OCI-LY1 (cell line): ENCODE results near the gene ERG28.

Source experiments
- H2AFZ ChIP-seq: fragments of 200-600 bp; sonication (generic), shearing (Covaris generic); 2 replicates; pipeline ENCODE4 v1.6.0; 2014; ENCODE audit warnings: antibody characterized with exemption, mild to moderate bottlenecking, low read length
- H3F3A ChIP-seq: fragments of 200-600 bp; sonication (generic), shearing (Covaris generic); 2 replicates; pipeline ENCODE4 v1.6.0; 2014; ENCODE audit warnings: mild to moderate bottlenecking, antibody characterized with exemption, low read length, moderate library complexity; ENCODE audit not compliant: insufficient read depth
- H3K27ac ChIP-seq: fragments of 200-600 bp; sonication (generic); 2 replicates; pipeline ENCODE4 v1.5.1; 2014; ENCODE audit warnings: low read length, mixed run types, mild to moderate bottlenecking, low read depth; ENCODE audit not compliant: poor library complexity, severe bottlenecking
- H3K27me3 ChIP-seq: fragments of 200-600 bp; sonication (generic); 2 replicates; pipeline ENCODE4 v1.6.0; 2014; ENCODE audit warnings: antibody characterized with exemption, mild to moderate bottlenecking, low read length, moderate library complexity; ENCODE audit not compliant: insufficient read depth
- H3K36me3 ChIP-seq: fragments of 200-600 bp; sonication (generic); 2 replicates; pipeline ENCODE4 v1.6.1; 2014; ENCODE audit warnings: mild to moderate bottlenecking, antibody characterized with exemption, low read length, moderate library complexity, mixed read lengths; ENCODE audit not compliant: insufficient read depth
- H3K4me1 ChIP-seq: fragments of 200-600 bp; sonication (generic); 2 replicates; pipeline ENCODE4 v1.5.1; 2014; ENCODE audit warnings: mild to moderate bottlenecking, low read length, moderate library complexity; ENCODE audit not compliant: insufficient read depth, severe bottlenecking
- H3K4me2 ChIP-seq: fragments of 200-600 bp; sonication (generic), shearing (Covaris generic); 2 replicates; pipeline ENCODE4 v1.6.1; 2014; ENCODE audit warnings: low read length
- H3K4me3 ChIP-seq: fragments of 200-600 bp; sonication (generic); 2 replicates; pipeline ENCODE4 v1.5.1; 2014; ENCODE audit warnings: low read length, low read depth, mild to moderate bottlenecking, mixed read lengths; ENCODE audit not compliant: poor library complexity, severe bottlenecking
- H3K79me2 ChIP-seq: fragments of 200-600 bp; shearing (Covaris generic); 2 replicates; pipeline ENCODE4 v1.6.1; 2016; ENCODE audit warnings: mixed run types, low read length, mixed read lengths; ENCODE audit not compliant: insufficient read depth
- H3K9ac ChIP-seq: fragments of 200-600 bp; sonication (generic), shearing (Covaris generic); 2 replicates; pipeline ENCODE4 v1.6.1; 2014; ENCODE audit warnings: mild to moderate bottlenecking, low read length, mixed read lengths
- H3K9me2 ChIP-seq: fragments of 200-600 bp; sonication (generic), shearing (Covaris generic); 2 replicates; pipeline ENCODE4 v1.6.1; 2014; ENCODE audit warnings: low read depth, mild to moderate bottlenecking, low read length, mixed read lengths
- H3K9me3 ChIP-seq: fragments of 200-600 bp; shearing (Covaris generic); 2 replicates; pipeline ENCODE4 v1.6.1; 2014; ENCODE audit warnings: low read length, mixed read lengths
- H4K20me1 ChIP-seq: fragments of 200-600 bp; sonication (generic), shearing (Covaris generic); 2 replicates; pipeline ENCODE4 v1.6.0; 2016; ENCODE audit warnings: mild to moderate bottlenecking, low read length; ENCODE audit not compliant: insufficient read depth
- EZH2 ChIP-seq: fragments of 200-600 bp; sonication (generic), shearing (Covaris generic); IDR thresholded peaks from 2 replicates; pipeline ENCODE4 v1.8.0; 2017; ENCODE audit warnings: borderline replicate concordance, mixed run types, mild to moderate bottlenecking, antibody characterized with exemption, low read length, moderate library complexity, mixed read lengths
- TF ChIP-seq, protein P1 (sequence below): fragments of 200-600 bp; sonication (generic), shearing (Covaris generic); IDR thresholded peaks from 2 replicates; pipeline ENCODE4 v1.5.1; 2017; ENCODE audit warnings: mild to moderate bottlenecking, antibody characterized with exemption, low read length, moderate library complexity, mixed read lengths

The ERG28 gene

DNA sequence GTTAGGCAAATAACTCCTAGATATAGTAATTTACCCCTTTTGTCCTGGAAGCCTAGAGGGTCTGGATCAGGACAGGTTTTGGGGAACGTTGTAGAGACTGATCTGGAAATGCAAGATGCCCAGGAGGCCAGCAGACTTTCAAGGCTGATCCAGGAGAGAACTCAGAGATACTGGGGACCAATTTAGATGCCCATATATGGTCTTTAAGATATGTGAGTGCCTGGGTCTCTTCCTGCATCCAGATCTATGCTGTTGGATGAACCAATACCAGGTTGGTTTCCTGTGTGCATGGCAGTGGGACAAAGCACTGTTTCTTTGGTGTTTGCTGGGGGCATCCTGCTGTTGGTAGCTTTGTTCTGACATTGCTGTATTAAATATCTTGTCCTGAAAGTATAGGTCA lies 5.4 kb downstream of the ERG28 start:
- no peaks in the 10 kb centered on the region for H3K9me2 ChIP-seq
- no peak for TF ChIP-seq EZH2
- TF ChIP-seq, protein P1, sequence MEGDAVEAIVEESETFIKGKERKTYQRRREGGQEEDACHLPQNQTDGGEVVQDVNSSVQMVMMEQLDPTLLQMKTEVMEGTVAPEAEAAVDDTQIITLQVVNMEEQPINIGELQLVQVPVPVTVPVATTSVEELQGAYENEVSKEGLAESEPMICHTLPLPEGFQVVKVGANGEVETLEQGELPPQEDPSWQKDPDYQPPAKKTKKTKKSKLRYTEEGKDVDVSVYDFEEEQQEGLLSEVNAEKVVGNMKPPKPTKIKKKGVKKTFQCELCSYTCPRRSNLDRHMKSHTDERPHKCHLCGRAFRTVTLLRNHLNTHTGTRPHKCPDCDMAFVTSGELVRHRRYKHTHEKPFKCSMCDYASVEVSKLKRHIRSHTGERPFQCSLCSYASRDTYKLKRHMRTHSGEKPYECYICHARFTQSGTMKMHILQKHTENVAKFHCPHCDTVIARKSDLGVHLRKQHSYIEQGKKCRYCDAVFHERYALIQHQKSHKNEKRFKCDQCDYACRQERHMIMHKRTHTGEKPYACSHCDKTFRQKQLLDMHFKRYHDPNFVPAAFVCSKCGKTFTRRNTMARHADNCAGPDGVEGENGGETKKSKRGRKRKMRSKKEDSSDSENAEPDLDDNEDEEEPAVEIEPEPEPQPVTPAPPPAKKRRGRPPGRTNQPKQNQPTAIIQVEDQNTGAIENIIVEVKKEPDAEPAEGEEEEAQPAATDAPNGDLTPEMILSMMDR, result no peak
- H3K4me2 ChIP-seq, result no peak overlapping the region
- no peak overlapping the region for H3K9ac ChIP-seq
- H3K27me3 ChIP-seq, result no peaks in the 10 kb centered on the region
- no peaks in the 10 kb centered on the region for H4K20me1 ChIP-seq
- peaks cover 23% of the 10 kb centered on the region for H3K4me1 ChIP-seq
- no peak overlapping the region for H3K4me3 ChIP-seq
- H3K79me2 ChIP-seq, result no peaks in the 10 kb centered on the region; the same call in 1 of the 2 replicates
- peaks cover 73% of the 10 kb centered on the region for H3K36me3 ChIP-seq
- no peak overlapping the region for H2AFZ ChIP-seq
- H3K9me3 ChIP-seq, result no peaks in the 10 kb centered on the region
- 0 out of 2 replicates have a peak, but pooled peaks cover 4% of the 10 kb centered on the region for H3F3A ChIP-seq
- H3K27ac ChIP-seq, result no peak overlapping the region

DNA sequence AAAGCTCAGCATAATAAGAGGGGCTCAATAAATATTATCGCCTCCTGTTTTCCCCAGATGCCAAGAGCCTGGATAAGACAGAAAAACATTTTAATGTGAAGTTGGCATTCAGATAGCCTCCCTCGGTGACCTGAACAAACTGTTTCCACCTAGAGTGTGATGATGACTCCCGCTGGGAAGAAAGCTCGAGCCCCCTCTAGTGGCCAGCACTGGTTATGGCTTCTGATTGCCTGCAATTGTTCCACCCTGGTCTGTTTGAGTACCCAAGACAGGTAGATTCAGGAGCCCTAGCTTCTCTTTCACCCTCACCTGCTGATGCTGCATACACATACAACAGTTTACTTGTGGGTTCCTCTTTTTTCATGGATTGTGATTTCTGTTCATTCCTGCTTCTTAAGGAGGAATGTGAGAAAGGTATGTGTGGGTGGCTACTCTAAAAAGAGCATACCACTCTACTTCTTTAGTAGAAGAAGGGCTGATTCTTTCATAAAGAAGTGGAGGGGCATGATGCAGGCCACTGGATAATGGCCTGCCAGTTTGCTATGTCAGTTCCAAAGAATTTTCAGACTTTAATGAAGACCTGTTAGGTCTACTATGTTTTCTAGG lies 6.4 kb downstream of the ERG28 start:
- H3K9me2 ChIP-seq, result no peaks in the 10 kb centered on the region
- peaks cover 13% of the 10 kb centered on the region for H3K4me1 ChIP-seq
- 0 out of 2 replicates have a peak, but pooled peaks cover 4% of the 10 kb centered on the region for H3F3A ChIP-seq
- no peak overlapping the region for H3K4me2 ChIP-seq
- no peak overlapping the region for H3K27ac ChIP-seq
- H3K79me2 ChIP-seq, result no peaks in the 10 kb centered on the region
- H3K4me3 ChIP-seq, result no peak overlapping the region
- peaks cover 83% of the 10 kb centered on the region for H3K36me3 ChIP-seq
- H2AFZ ChIP-seq, result no peak overlapping the region
- H3K9ac ChIP-seq, result no peak overlapping the region
- TF ChIP-seq, protein P1, result peak; percentile 91
- TF ChIP-seq EZH2, result no peak
- no peaks in the 10 kb centered on the region for H4K20me1 ChIP-seq
- H3K27me3 ChIP-seq, result no peaks in the 10 kb centered on the region
- no peaks in the 10 kb centered on the region for H3K9me3 ChIP-seq

DNA sequence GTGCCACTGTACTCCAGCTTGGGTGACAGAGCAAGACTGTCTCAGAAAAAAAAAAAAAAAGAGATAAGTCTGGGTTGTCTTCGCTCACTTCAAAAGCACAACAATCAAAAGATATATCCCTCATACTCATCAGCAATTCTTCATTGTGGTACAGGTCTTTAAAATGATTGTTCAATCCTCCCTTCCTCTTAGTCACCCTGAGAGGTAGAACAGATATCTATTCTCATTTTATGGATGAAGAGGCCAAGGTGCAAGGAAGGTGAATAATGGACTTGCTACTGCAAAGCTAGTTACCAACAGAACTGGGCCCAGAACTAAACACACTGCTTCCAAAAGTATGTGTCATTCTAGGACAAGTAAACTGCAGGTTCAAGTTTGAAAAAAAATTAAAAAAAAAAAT lies 7.1 kb downstream of the ERG28 start:
- H3K36me3 ChIP-seq, result peaks cover 89% of the 10 kb centered on the region
- H3K9me2 ChIP-seq, result no peaks in the 10 kb centered on the region
- no peaks in the 10 kb centered on the region for H3K79me2 ChIP-seq
- peaks cover 8% of the 10 kb centered on the region for H3K4me1 ChIP-seq
- H3K27me3 ChIP-seq, result no peaks in the 10 kb centered on the region
- no peak overlapping the region for H3K27ac ChIP-seq
- no peaks in the 10 kb centered on the region for H3K9me3 ChIP-seq
- no peaks in the 10 kb centered on the region for H4K20me1 ChIP-seq
- H3K4me2 ChIP-seq, result no peak overlapping the region
- H2AFZ ChIP-seq, result no peak overlapping the region
- H3F3A ChIP-seq, result 0 out of 2 replicates have a peak, but pooled peaks cover 4% of the 10 kb centered on the region
- H3K9ac ChIP-seq, result no peak overlapping the region
- no peak overlapping the region for H3K4me3 ChIP-seq
- TF ChIP-seq, protein P1, result no peak
- TF ChIP-seq EZH2, result no peak
